Measurements from ENCODE around the gene CAMTA1.

CAMTA1 gene

DNA sequence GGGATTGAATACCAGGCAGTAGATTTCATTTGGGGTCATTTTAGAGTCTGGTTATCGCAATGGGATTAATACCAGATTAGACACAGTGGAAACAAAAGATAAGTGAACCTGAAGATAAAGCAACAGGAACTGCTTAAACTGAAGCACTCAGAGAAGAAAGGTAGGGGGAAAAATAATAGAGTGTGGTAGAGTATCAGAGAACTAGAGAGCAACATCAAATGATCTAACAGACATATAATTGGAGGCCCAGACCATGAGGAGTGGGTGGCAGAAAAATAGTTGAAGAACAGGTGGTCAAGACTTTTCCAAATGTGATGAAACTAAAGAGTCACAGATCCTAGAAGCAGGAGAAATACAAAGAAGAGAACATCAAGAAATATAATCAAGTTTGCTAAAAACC lies 484.3 kb downstream of the CAMTA1 start:
- DNase-seq = no peak

GRCh38 chr1:7274256-7274655 lies 489.0 kb downstream of the CAMTA1 start:
- DNase-seq = no peak

DNA sequence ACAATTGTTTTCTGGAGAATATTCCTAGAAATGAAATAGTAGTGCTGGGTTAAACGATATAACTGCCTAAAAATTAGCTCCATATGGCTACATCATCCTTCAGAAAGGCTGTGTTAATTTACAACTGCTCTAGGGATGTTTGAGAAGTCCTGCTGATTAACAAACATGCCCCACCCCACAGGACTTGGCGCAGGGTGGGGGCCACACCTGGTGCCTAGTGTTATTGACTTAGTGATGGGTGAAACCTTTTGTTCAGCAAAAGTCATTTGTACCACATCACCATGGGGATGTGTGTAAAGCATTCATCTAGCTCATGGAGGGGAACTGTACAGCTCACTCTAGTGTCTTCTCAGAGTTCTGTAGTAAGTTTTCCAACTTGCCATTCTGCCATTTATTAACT lies 492.8 kb downstream of the CAMTA1 start:
- no peak for DNase-seq

- no peak for DNase-seq
These were observed 493.8 kb downstream of the CAMTA1 start for GRCh38 chr1:7278827-7279765.

GRCh38 chr1:7279769-7280168 lies 494.5 kb downstream of the CAMTA1 start:
- DNase-seq = no peak

DNA sequence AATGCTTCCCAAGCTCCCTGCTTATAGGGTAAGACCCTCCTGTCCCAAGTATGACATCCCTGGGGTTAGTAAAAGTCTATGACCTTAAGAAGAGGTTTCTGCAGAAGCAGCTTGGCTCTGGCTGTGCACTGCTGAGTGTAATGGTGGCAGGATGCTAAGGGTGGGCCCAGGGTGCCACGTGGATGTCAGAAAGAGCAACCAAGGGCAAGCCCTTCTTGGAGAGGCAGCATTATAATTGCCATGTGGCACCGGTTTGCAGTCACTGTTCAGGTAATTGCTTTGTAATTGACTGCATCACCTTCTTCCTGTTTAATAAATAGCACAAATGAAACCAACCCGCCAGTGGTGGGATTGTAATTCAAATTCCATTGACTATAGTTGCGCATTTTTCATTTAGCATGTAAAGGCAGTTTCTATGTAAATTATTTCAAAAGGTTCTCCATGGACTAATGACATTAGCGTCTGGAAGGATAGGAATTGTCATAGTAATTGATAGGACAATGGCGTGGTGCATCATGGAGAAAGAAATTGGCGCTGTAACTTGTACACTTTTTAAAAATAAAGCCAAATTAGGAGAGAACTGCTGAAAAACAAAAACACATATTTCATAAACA lies 495.2 kb downstream of the CAMTA1 start:
- no peak for DNase-seq

- DNase-seq = no peak
These were observed 496.6 kb downstream of the CAMTA1 start for GRCh38 chr1:7281821-7282220.

DNA sequence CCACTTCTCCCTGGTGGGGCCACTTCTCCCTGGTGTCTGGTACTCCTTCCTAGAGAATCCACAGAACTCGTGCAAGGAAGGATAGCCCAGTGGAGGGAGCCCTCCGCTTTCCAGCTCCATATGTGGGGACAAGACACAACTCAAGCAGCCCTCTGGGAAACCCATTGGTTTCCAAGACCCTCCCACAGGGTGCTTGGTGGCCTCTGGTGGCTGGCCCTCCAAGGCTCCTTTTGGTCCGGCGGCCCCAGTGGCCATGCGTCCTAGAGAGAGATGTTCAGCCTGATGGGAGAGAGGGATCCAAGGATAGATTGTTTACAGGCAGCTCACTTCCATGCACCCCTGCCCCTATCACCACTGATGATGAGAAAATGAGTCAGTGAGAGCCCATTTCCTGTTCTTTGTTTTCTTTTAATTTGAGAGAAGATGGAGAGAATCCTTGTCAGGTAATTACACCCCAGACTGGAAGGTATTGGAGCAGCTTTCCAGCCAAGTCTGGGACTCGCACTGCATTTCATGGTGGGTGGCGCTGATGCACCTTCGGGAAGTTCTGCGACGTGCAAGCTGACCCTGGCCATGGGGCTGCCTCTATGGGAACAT lies 499.7 kb downstream of the CAMTA1 start:
- DNase-seq = no peak

- DNase-seq = no peak
These were observed 500.7 kb downstream of the CAMTA1 start for GRCh38 chr1:7285856-7286454.

DNA sequence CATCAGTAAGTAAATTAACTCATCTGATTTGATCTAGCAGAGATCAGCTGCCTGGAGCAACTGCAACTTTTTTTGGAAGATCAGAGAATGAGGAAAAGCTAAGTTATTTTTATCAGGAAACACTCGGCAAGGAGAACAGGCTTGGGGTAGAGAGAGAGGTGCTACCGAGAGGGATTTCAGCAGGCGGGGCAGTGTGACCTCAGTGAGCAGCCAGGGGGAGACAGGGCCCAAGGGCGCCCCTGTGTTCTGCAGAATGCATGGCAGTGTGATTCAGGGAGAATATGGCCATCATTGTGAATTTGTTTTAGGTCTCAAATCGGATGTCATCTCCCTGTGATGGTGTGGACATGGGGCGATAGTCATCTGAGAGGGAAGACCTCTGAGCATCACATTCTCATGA lies 501.8 kb downstream of the CAMTA1 start:
- no peak for DNase-seq

- DNase-seq = no peak
These were observed 503.7 kb downstream of the CAMTA1 start for GRCh38 chr1:7288992-7289391.

DNA sequence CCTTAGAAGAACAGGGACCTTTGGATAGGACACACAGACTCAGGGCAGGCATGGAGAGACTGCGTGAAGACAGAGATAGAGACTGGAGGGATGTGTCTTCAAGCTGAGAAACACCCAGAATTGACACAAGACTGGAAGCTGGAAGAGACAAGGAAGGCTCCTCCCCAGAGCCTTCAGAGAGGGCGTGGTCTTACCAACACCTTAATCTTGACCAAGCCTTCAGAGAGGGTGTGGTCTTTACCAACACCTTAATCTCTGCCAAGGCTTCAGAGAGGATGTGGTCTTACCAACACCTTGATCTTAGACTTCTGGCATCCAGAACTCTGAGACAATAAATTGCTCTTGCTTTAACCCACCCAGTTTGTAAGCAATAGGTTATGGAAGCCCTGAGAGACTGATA lies 504.4 kb downstream of the CAMTA1 start:
- no peak for DNase-seq

DNA sequence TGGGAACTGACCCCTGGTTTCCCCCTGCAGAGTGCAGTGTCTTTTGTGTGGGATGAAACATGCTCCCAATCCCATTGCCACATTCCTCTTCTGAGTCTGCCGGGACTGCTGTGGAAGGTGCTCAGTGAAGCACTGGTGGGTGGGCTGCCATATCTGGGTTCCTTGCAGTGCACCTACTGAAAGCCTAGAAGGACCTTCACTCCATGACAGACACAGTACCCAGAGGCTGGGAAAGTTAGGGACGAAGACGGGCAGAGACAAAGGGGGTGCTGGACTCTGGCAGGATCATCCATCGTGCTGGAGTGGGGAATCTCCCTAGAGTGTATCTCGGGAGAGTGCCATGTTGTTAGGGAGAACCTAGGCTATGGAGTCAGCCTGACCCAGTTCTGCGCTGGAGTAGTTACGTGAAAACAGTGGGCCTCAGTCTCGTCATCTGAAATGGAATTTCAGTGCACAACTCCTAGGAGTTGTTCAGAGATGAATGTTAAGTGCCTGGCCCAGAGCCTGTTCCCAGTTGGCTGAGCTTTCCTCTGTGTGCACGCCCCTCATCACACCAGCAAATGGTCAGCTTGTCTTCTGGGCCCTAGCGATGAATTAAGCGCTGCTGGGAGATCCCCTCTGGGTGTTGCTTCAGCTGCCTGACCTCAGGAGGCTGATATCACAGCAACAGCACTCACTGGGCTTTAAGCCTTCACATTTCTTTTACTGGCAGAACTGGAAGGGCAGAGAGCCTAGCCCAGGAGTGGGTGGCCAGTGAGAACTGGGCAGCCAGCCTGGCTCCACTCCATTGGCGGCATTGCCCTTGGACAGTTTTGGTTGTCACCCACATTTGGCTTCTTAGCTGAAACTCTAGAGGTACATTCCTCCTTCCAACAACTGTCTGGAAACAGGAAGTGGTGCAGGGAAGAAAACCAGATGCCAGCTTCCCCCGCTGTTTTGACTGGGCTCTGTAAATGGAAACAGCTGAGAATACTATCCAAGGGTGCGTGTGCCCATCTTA lies 506.0 kb downstream of the CAMTA1 start:
- DNase-seq = no peak

GRCh38 chr1:7292036-7292681 lies 506.9 kb downstream of the CAMTA1 start:
- no peak for DNase-seq

DNA sequence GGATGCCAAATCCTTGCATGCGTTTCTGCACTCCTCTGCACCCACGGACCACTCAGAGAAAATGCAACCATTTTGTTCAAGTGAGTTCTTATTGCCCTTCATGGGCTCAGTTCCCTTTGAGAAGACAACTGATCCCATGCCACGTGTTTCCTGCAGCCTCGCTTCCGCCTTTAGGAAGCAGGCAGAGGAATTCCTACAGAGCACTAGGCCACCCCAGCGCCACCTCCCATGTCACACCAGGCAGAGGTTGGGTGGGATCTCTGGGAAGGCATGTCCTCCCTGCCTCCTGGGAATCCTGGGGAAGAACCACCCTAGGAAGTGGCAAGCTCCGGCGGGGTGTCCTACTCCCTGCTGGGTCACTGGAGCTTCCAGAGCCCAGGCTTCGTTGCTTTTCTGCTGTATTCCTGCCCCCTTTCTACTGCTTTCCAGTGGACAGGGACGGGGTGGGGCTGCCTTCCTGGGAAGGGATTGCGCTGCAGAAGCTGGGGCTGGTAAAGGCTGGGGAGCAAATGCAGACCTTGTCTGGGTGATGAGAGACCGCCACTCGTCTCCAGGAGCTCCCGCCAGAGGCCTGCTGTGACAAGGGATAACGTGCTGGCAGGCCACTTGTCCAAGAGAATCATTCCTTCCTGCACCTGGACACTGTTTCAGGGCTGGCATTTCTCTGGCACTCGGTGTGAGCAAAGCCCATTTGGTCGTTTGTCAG lies 507.6 kb downstream of the CAMTA1 start:
- no peak for DNase-seq

DNA sequence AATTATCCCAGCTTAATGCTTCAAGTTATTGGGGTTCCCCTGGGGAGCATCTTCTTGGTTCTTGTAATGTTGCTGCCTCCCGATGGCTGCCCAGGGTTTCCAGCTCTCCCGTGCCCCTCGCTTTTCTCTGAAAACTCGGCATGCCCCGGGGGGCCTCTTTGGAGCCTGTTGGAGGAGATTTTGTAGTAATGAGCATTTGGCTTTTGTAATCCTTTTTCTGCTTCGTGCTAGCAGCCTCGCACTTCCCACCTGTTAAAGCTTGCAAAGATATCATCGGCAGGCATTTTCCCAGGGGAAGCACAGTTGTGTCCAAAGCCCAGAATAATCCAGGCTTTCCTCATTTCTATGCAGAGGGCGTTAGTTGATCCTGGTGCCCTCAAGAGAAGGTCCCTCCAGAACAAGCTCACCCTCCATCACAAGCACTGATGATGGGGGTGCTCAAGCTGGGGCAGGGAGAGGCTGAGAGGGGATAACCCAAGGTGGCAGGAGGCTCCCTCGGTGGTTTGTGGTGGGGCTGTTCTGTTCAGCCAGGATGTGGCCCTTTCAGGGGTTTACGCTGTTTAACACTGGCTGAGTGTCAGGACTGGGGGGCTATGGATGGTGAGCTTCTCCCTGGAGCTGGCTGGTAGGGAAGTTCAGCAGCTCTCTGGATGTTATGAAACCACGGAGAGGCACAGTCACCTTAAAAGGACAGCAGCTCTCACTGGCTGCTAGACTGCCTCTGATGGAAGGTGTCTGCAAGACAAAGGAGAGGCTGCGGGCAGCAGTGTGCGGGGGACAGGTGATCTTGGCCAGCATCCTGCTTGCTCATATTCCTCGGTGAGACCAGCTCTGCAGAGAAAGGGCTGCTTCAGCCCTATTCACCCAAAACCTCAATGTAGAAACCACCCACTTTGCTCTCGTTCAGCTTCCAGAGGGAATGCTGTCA lies 508.7 kb downstream of the CAMTA1 start:
- DNase-seq = no peak

GRCh38 chr1:7294636-7295035 lies 509.4 kb downstream of the CAMTA1 start:
- no peak for DNase-seq

DNA sequence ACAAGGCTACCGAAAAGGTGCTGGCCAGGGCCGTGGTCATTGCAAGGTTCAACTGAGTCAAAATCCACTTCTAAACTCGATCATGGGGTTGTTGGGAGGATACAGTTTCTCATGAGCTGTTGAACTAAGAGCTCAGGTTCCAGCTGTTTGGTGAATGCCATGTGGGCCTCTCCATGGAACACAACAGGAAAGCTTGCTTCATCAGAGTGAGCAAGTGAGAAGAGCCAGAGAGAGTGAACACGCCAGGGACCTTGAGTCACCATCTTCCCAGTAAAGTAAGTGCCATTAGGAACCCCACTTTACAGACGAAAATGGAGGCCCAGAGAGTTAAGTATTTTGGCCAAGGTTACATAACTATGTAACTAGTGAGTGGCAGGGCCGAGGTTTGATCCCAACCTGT lies 510.7 kb downstream of the CAMTA1 start:
- no peak for DNase-seq

- DNase-seq = no peak
These were observed 511.7 kb downstream of the CAMTA1 start for GRCh38 chr1:7296968-7297367.

DNA sequence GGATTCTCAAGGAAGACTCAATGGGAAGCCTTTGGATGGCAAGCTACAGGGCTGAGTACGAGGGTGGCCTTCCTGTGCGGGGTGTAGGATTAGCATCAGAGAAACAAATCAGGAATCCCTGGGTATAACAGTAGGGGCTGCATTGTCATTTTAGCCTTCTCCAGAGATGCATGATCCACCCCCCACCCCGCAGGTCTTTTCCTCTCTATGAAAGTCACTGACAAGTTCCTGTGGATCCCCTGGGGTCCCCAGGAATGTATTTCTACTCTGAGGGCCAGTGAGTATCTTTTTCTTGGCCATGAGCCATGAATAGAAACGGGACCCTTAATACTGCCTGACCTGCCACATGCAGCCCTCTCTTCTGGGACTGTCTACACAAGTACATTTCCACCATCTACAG lies 512.9 kb downstream of the CAMTA1 start:
- no peak for DNase-seq

Data from NCI-H1105 (cell line).